ENCODE data around the gene MARS2.

GRCh38 chr2:197673106-197673505 is 32.1 kb upstream of the MARS2 start:
- TF ChIP-seq CTCF (IDR thresholded peaks at IDR 0.05) (no peak), EZH2 (IDR thresholded peaks at IDR 0.05; ENCODE audit: borderline replicate concordance, insufficient read depth, low read depth, low read length, poor library complexity, severe bottlenecking) (no peak)
